Natural killer cell treated with Interleukin-12 subunit alpha and Interleukin-12 subunit beta and Interleukin-15 and Interleukin-18, amount 100 ng/mL, for 72 hours (primary cell): ENCODE data around the gene ADAMTS18. TPM values are rescaled to one million over a fixed set of nuclear protein-coding genes. Genes with fewer than 3 reads are reported as not detected.

Experiments
- ATAC-seq, 2 donors: fragments of 150-1000 bp; cut with Tn5 transposase in 1 of 2; sonication (Bioruptor Pico), chemical (Tn5 transposase) in 1 of 2; 2 replicates each; pipeline ENCODE4 v1.10.0; 2021
- DNase-seq: peaks from one replicate; pipeline ENCODE4 v3.0.0; 2022; ENCODE audit warnings: low spot score
- H3K27ac Mint-ChIP-seq, 2 donors: 1 replicate in 1 of 2; 2 replicates in 1 of 2; pipeline ENCODE4 v1.8.0; 2022; ENCODE audit warnings: mixed read lengths in 2 of 2, mild to moderate bottlenecking in 1 of 2, moderate library complexity in 1 of 2
- H3K27me3 Mint-ChIP-seq, 2 donors: 1 replicate in 1 of 2; 2 replicates in 1 of 2; pipeline ENCODE4 v1.8.0; 2022; ENCODE audit warnings: mixed read lengths in 2 of 2
- H3K36me3 Mint-ChIP-seq: one replicate; pipeline ENCODE4 v1.8.0; 2022; ENCODE audit warnings: mixed read lengths
- H3K4me1 Mint-ChIP-seq, 2 donors: 1 replicate in 1 of 2; 2 replicates in 1 of 2; pipeline ENCODE4 v1.8.0; 2022; ENCODE audit warnings: low read depth in 2 of 2, mixed read lengths in 2 of 2, mild to moderate bottlenecking in 1 of 2
- H3K4me3 Mint-ChIP-seq: one replicate; pipeline ENCODE4 v1.8.0; 2022; ENCODE audit warnings: mixed read lengths
- H3K9me3 Mint-ChIP-seq: 2 replicates; pipeline ENCODE4 v1.8.0; 2022; ENCODE audit warnings: mixed read lengths
- total RNA-seq, 2 donors: library from RNA; stranded (reverse); gene quantifications; one replicate each; pipeline ENCODE4 v1.2.3, GENCODE V29; 2022

ADAMTS18 gene
- total RNA-seq, 2 donors from 2014 or later: not detected

- Mint-ChIP-seq H3K27me3 (peaks cover 14 to 23% of the 10 kb centered on the region in 2 donors), H3K4me3 (no peak overlapping the region), H3K4me1 (no peaks in the 10 kb centered on the region), H3K27ac (no peak overlapping the region), H3K9me3 (peaks cover 4% of the 10 kb centered on the region), H3K36me3 (no peaks in the 10 kb centered on the region)
- ATAC-seq (peak in 1 of 2 donors; percentile 43), DNase-seq (no peak)
Observed at GRCh38 chr16:77450790-77451487, 16.1 kb upstream of the ADAMTS18 start.

GRCh38 chr16:77449208-77449607 is 14.4 kb upstream of the ADAMTS18 start:
- no peaks in the 10 kb centered on the region for H3K36me3 Mint-ChIP-seq
- H3K9me3 Mint-ChIP-seq: peaks cover 4% of the 10 kb centered on the region
- no peak overlapping the region for H3K27ac Mint-ChIP-seq

DNA sequence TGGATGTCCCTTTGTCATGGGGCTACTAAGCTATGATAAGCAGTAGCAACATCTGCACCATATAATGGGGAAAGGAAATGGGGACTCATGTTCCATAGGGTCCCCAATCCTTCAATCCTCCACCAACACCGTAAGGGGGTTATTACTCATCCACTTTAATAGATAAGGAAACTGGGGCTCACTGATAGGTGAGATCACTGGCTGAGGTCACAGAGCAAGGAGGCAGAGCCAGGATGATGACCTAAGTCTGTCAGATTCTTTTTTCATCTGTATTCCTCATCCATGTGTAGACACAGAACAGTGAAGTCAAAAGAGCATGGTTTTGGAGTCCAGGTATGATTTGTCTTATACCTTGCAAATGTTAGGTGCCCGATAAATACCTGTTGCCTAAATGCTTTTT is 10.5 kb upstream of the ADAMTS18 start:
- H3K4me3 Mint-ChIP-seq: no peak overlapping the region
- H3K4me1 Mint-ChIP-seq: no peaks in the 10 kb centered on the region
- H3K36me3 Mint-ChIP-seq: no peaks in the 10 kb centered on the region
- H3K27ac Mint-ChIP-seq: no peak overlapping the region
- ATAC-seq: no peak
- H3K9me3 Mint-ChIP-seq: no peaks in the 10 kb centered on the region
- H3K27me3 Mint-ChIP-seq: peaks cover 8 to 29% of the 10 kb centered on the region in 2 donors
- no peak for DNase-seq

More at GRCh38 chr16:77449208-77449607, 14.4 kb upstream of the ADAMTS18 start:
- Mint-ChIP-seq H3K4me3 (no peak overlapping the region), H3K4me1 (no peaks in the 10 kb centered on the region), H3K27me3 (peaks cover 9 to 25% of the 10 kb centered on the region in 2 donors)
- DNase-seq (no peak), ATAC-seq (no peak)

DNA sequence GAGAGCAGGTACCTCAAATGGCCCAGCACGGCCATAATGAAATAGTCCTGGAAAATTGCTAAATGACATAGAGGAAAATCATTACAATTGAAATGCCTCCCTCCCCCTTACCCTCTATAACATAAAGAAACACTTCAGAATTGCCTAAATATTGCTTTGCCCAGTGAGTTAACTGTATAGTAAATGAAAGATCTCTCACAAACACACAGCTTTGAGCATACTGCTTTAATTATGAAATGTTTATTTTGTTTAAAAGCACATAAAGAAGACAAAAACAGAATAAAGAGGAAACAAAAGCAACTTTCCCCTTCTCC is 9.3 kb upstream of the ADAMTS18 start:
- no peak for ATAC-seq
- Mint-ChIP-seq H3K27ac (no peak overlapping the region), H3K4me3 (no peak overlapping the region), H3K36me3 (no peaks in the 10 kb centered on the region), H3K9me3 (no peaks in the 10 kb centered on the region), H3K4me1 (no peaks in the 10 kb centered on the region), H3K27me3 (peaks cover 14 to 29% of the 10 kb centered on the region in 2 donors)
- no peak for DNase-seq

- DNase-seq (no peak), ATAC-seq (no peak)
- Mint-ChIP-seq H3K4me3 (no peak overlapping the region), H3K27ac (no peak overlapping the region), H3K36me3 (no peaks in the 10 kb centered on the region), H3K27me3 (peaks cover 18 to 32% of the 10 kb centered on the region in 2 donors), H3K4me1 (no peaks in the 10 kb centered on the region), H3K9me3 (no peaks in the 10 kb centered on the region)
Observed at GRCh38 chr16:77443357-77444146, 8.7 kb upstream of the ADAMTS18 start.

- no peak for ATAC-seq
- no peaks in the 10 kb centered on the region for H3K9me3 Mint-ChIP-seq
- no peak overlapping the region for H3K27ac Mint-ChIP-seq
Observed at GRCh38 chr16:77442078-77442477, 7.2 kb upstream of the ADAMTS18 start.

GRCh38 chr16:77439106-77439505 is 4.3 kb upstream of the ADAMTS18 start:
- no peak for ATAC-seq
- Mint-ChIP-seq H3K36me3 (no peaks in the 10 kb centered on the region), H3K27ac (no peak overlapping the region), H3K9me3 (no peaks in the 10 kb centered on the region), H3K27me3 (peaks cover 35 to 39% of the 10 kb centered on the region in 2 donors), H3K4me1 (no peaks in the 10 kb centered on the region), H3K4me3 (no peak overlapping the region)
- DNase-seq: no peak

More at GRCh38 chr16:77442078-77442477, 7.2 kb upstream of the ADAMTS18 start:
- Mint-ChIP-seq H3K4me1 (no peaks in the 10 kb centered on the region), H3K4me3 (no peak overlapping the region), H3K36me3 (no peaks in the 10 kb centered on the region), H3K27me3 (peaks cover 20 to 37% of the 10 kb centered on the region in 2 donors)
- no peak for DNase-seq

DNA sequence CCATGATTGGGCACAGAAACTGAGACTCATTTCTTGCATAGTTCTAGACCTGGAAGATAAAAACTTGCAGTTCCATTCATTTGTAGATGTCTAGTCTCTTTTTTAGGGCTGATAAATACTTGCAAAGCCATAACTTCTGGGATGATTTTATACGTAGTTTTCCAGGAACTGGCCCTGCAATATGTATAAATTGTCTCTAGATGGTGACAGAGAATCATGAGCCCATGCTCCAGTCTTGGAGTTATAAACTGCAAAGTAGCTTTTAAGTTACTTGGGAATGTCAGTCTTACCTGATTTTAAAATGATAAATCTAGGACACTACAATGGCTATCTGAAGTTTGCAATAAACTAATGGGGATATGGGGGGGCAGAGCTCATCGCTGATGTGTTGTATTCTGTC is 3.0 kb upstream of the ADAMTS18 start:
- no peak overlapping the region for H3K27ac Mint-ChIP-seq
- peaks cover 45 to 47% of the 10 kb centered on the region in 2 donors for H3K27me3 Mint-ChIP-seq
- no peaks in the 10 kb centered on the region for H3K9me3 Mint-ChIP-seq
- no peaks in the 10 kb centered on the region for H3K36me3 Mint-ChIP-seq
- no peak for DNase-seq
- no peaks in the 10 kb centered on the region for H3K4me1 Mint-ChIP-seq
- no peak overlapping the region for H3K4me3 Mint-ChIP-seq
- no peak for ATAC-seq

DNA sequence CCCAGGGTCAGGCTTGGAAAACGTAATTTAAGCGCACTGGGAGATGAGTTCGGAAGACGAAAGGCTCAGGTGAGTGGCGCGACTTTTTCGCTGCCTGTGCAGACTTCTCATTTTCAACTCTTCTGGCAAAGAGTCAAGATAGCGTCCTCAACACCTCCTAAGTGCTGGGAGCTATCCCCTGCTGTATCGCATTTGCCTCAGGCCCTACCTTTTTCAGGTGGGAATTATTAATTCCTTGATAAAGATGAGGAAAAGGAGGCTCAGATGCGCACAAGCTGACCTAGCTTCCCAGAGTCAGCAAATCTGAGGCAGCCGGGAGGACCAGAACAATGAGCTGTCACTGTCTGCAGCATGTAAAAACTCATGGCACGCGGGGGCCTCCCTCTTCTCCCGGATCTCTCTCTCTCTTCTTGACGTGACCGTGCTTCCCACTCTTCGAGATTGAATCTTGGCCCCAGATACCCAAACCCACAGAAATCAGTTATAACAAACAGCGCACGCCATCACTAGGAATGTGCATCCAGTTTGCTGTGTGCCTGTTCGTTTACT is 512 bp upstream of the ADAMTS18 start:
- Mint-ChIP-seq H3K4me1 (no peaks in the 10 kb centered on the region), H3K27ac (no peak overlapping the region), H3K4me3 (no peak overlapping the region), H3K27me3 (peaks cover 43 to 49% of the 10 kb centered on the region in 2 donors), H3K36me3 (no peaks in the 10 kb centered on the region), H3K9me3 (no peaks in the 10 kb centered on the region)
- ATAC-seq (no peak), DNase-seq (no peak)

GRCh38 chr16:77434022-77434529 is 758 bp downstream of the ADAMTS18 start:
- Mint-ChIP-seq H3K4me3 (no peak overlapping the region), H3K4me1 (no peaks in the 10 kb centered on the region)

GRCh38 chr16:77433146-77433545 is 1.7 kb downstream of the ADAMTS18 start:
- peaks cover 42 to 46% of the 10 kb centered on the region in 2 donors for H3K27me3 Mint-ChIP-seq
- no peaks in the 10 kb centered on the region for H3K4me1 Mint-ChIP-seq
- H3K9me3 Mint-ChIP-seq: no peaks in the 10 kb centered on the region
- no peak overlapping the region for H3K27ac Mint-ChIP-seq
- H3K36me3 Mint-ChIP-seq: no peaks in the 10 kb centered on the region
- ATAC-seq (no peak), DNase-seq (no peak)
- no peak overlapping the region for H3K4me3 Mint-ChIP-seq

More at GRCh38 chr16:77434022-77434529, 758 bp downstream of the ADAMTS18 start:
- H3K9me3 Mint-ChIP-seq: no peaks in the 10 kb centered on the region
- H3K27me3 Mint-ChIP-seq: peaks cover 42 to 49% of the 10 kb centered on the region in 2 donors
- H3K36me3 Mint-ChIP-seq: no peaks in the 10 kb centered on the region
- no peak for DNase-seq
- H3K27ac Mint-ChIP-seq: no peak overlapping the region
- no peak for ATAC-seq

- no peak for ATAC-seq
- no peaks in the 10 kb centered on the region for H3K36me3 Mint-ChIP-seq
- no peaks in the 10 kb centered on the region for H3K9me3 Mint-ChIP-seq
Observed at GRCh38 chr16:77432264-77432663, 2.6 kb downstream of the ADAMTS18 start.

DNA sequence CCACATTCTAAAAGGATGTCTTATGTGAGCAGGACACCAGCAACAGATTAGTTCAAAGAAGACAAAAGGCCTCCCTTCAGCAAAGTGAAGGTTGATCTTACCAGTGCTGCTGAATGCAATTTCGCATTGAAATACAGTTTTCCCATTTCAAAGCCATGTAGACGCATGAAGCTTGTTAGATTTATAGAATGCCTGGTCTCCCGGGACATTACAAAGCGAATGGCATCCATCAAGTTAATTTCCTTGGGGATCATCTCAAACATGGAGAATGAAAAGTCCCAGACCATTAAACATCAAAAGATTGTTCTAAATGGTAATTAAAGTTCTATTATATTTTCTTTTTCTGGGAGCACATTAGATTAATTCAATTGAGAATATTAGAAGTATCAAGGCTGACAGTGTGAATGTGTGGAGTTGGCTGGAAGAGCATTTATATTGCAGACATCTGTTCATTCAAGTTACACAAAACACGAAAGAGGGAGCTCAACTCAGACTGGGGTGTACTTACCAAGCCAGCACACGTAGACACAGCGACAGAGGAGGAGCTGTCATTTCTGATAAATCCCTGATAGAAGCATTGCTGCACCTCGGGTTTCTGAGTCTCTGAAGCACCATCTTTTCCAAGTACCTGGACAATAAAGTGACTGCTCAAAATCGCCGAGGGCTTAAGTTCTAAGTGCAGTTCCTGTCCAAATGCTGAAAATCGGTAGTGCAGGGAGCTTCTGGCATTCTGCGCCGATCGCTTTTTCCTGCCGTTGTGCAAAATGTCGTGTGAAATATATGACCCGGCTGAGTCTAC is 3.8 kb downstream of the ADAMTS18 start:
- no peaks in the 10 kb centered on the region for H3K36me3 Mint-ChIP-seq
- H3K4me3 Mint-ChIP-seq: no peak overlapping the region
- DNase-seq: no peak
- no peak for ATAC-seq
- no peaks in the 10 kb centered on the region for H3K4me1 Mint-ChIP-seq
- no peaks in the 10 kb centered on the region for H3K9me3 Mint-ChIP-seq
- H3K27ac Mint-ChIP-seq: no peak overlapping the region
- peaks cover 35 to 40% of the 10 kb centered on the region in 2 donors for H3K27me3 Mint-ChIP-seq

More at GRCh38 chr16:77432264-77432663, 2.6 kb downstream of the ADAMTS18 start:
- Mint-ChIP-seq H3K4me1 (no peaks in the 10 kb centered on the region), H3K27ac (no peak overlapping the region), H3K4me3 (no peak overlapping the region), H3K27me3 (peaks cover 40 to 46% of the 10 kb centered on the region in 2 donors)
- no peak for DNase-seq
